ENCODE results near the gene KRTAP1-5.
A peak's percentile ranks its signal among the peaks of the same experiment; 100 is the strongest.
"Not testable (repeated sequence)": the region's sequence is repeated elsewhere in the genome, so short reads cannot be mapped to it uniquely, and the experiment has no call there.

KRTAP1-5 gene, protein sequence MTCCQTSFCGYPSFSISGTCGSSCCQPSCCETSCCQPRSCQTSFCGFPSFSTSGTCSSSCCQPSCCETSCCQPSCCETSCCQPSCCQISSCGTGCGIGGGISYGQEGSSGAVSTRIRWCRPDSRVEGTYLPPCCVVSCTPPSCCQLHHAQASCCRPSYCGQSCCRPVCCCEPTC

DNA sequence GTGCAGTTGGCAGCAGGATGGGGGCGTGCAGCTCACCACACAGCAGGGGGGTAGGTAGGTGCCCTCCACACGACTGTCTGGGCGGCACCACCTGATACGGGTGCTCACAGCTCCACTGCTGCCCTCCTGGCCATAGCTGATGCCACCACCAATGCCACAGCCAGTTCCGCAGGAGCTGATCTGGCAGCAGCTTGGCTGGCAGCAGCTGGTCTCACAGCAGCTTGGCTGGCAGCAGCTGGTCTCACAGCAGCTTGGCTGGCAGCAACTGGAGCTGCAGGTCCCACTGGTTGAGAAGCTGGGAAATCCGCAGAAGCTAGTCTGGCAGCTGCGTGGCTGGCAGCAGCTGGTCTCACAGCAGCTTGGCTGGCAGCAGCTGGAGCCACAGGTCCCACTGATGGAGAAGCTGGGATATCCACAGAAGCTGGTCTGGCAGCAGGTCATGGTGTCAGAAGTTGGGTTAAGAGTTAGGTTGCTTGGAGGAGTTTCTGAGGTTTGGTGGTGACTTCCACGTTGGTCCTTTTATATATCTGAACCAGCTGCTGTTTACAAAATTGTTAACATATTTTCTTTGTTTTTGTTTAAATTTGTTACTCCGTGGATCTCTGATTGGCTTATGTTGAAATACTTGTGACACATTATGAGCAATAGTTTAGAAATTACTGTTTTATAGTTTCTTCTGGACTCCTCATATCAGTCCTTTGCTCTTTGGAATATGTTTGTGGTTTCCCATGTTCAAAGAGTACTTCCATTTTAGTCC, at the start of gene KRTAP1-5:
KRTAP1-5 (minus strand) TSS at position 494 of the 757 bp plus-strand sequence; CDS start at position 441, 53 bp downstream.
- DNase-seq, result no peak

DNA sequence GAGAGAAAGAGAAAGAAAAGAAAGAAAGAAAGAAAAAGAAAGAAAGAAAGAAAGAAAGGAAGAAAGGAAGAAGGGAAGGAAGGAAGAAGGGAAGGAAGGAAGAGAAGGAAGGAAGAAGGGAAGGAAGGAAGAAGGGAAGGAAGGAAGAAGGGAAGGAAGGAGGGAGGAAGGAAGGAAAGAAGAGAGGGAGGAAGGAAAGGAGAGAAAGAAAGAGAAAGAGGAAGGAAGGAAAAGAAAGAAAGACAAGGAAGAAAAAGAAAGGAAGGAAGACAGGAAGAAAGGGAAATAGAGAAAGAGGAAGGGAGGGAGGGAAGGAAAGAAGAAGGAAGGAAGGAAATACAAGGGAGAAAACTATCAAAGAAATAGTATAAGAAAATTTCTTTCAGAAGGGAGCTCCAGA, 49.8 kb upstream of the KRTAP1-5 start:
- DNase-seq, result no peak

DNA sequence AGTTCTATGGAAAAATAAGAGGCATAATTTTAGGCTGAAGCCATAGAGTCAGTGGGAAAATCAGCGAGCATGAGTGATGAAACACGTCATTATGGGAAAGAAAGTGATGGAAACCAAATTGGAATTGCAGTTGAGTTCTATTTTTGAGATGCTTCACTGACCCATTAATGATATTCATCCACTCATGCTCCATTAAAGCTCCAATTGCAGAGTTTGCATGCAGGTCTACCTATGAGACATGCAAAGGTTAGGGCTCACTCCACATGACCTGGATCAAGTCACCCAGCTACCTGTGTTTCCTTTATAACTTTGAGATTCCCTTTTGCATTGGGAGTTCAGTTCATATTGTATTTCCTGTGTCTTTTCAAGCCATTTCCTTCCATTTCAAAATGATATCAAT, 46.7 kb upstream of the KRTAP1-5 start:
- DNase-seq, result no peak

DNA sequence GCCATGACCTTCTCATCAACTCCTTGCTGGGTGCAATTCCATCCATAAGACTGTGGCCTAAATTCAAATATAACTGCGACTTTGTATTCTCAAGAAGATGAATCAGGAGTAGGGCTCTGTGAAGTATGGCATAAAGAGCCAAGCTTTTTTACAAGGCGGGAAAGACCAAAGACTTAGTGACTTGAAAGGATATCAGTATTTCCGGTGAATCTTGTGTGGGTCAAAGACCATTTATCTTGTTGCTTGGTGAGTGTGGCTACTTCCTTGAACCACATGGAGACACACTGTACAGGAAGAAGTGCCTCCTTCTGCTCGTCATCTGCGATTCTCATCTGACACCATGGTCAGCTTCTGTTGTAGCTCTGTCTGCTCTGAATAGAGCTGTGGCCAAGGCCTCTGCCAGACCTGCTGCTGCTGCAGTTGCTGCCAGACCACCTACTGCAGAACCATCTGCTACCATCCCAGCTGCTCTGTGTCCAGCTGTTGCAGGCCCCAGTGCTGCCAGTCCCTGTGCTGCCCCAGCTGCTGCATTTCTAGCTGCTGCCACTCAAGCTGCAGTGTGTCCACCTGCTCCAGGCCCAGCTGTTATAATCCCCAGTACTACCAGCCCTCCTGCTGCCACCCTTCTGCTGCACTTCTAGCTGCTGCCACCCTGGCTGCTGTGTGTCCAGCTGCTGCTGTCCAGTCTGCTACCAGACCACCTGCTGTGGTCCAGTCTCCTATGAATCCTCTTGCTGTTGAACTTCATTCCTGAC, 44.8 kb upstream of the KRTAP1-5 start:
- DNase-seq, result no peak

DNA sequence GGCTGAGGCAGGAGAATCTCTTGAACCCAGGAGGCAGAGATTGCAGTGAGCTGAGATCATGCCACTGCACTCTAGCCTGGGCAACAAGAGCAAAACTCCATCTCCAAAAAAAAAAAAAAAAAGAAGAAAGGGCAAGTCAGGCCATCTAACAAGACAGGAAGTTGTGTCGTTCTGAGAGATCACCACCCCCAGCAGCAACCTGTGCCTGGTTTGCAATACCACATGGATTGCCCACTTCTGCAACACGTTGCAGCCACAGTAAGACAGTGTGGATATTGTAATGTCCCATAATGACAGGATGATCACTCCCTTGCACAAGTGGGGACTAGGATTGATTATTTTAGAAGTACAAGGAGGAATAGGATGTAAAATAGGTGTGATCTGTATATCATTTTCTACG, 42.0 kb upstream of the KRTAP1-5 start:
- DNase-seq, result no peak

DNA sequence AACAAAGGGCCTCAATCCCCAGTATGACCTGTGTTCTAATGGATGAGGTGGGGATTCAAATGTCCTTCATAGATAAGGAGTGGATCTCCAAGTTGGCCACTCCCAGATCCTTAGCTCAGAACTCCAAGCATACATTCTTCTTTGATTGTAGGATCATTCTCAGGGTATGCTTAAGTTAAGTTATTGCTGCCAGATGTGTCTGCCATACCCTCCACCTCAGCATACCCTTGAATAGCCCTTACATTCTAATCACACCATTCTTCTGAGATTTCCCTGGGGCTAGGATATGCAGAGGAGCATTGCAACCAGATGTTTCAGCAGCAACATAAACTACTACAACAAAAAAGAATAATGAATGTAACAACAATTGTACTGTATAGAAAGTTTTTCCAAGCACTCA, 40.3 kb upstream of the KRTAP1-5 start:
- DNase-seq, result no peak

DNA sequence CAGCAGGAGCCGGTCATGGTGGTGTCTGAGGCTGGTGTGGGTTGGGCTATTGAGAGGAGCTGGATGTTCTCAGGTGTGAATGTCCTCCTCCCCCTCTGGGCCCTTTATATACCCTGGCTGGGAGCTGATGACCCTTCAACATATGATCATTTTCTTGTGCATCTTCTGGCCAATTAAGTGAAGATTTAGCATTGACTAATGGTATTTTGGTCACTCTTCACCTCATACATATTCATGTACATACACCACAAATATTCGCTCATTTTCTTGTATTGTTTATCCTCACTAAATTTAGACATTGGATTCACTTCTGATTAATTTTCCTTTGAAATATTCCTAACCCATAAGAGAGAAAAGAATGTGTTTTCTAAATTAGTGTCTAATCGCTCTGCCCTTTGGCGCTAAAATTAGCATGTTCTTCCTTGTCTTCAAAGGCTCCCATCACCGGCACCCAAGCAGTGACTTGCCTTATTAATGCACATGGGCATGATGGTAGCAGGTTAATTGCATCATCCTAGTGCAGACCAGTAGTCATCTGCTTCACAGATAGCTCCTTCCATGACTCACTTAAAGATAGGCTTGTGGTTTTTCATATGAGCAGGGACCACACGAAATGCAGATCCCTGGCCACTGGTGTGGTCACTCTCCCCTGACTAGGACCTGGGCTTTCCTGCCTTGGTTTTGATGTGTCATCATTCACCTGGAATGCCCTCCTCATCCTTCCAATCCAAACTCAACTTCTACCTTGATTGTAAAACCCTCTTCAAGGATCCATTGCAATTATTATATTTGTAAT, 39.0 kb upstream of the KRTAP1-5 start, which contains the start of gene KRTAP2-4:
KRTAP2-4 (minus strand) TSS at position 51 of the 796 bp plus-strand sequence; CDS start at position 17, 34 bp downstream.
- peak; percentile 5 for DNase-seq

DNA sequence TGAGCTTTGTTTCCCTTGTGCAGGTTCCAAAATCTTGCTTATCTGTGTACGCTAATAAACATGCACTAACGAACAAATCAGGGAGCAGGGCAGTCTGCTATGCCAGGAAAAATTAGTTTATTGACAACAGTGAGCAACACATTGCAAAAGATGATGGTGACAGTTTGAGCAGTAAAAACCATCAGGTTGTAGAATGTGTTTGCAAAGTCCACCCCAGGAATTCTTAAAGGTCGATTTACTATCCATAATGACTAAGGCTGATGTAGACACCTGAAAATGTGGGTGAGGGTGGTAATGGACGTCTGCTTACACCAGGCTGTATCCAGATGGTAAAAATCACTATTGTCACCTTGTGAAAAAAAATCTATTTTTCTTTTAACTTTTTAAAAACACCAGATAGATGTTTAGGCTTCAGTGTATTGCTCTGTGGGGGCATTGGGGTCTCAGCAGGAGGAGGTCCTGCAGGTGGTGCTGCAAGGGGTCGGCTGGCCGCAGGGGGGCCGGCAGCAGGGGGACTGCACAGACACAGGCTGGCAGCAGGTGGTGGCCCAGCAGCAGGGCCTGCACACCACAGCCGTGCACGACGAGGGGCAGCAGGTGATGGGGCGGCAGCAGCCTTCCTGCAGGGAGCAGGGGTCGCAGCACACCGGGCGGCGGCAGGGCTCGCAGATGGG, 38.1 kb upstream of the KRTAP1-5 start:
- DNase-seq, result not testable (repeated sequence)

DNA sequence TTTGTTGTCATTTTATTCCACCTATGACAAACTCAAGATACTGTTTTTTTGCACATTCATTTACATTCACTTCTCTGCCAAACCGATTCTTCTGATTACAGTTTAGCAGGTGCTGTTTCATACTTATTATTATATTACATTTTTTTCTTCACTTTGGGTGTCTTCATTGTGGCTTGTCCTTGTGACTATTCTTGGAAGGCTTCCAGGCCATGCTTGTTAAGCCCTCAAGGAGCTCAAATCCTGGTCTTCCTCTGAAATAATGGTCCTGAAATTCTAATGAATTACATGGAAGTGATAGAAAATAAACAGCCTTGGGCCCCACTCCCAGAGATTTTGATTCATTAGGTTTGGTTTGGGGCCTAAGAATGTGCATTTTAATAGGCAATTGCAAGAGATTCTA, 37.3 kb upstream of the KRTAP1-5 start:
- no peak for DNase-seq

DNA sequence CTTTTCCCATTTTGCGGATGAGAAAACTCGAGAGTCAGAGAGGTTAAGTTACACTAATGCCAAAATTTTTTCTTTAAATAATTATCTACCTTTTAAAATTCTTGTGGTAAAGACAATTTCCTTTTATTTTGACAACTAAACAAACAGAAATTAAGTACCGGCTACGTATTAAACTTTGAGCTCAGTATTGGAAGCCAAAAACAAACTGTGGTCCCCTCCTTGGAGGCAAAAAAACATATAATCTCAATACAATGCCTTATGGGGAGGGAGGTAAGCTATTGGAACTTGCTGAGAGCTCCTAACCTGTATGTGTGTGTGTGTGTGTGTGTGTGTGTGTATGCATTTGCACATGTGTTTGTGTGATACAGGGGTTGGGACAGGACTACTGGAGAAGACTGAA, 36.4 kb upstream of the KRTAP1-5 start:
- DNase-seq, result no peak

DNA sequence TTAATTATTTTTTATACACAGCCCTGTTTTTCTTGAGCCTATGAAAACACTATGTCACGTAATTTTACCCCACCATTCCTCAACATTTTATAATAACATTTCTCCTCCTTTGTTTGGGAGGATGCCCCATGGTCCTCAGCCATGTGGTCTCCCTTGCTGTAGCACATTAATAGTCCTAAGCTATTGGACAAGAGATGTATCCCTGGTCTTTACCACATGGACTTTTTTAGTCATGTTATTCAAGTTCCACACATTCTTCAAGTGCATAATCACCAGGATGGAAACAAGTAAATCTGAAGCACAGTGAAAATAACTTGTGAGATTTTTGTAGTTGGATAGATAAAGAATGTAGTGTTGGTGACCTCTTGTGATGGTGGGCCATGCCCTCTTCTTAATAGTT, 35.0 kb upstream of the KRTAP1-5 start:
- no peak for DNase-seq

DNA sequence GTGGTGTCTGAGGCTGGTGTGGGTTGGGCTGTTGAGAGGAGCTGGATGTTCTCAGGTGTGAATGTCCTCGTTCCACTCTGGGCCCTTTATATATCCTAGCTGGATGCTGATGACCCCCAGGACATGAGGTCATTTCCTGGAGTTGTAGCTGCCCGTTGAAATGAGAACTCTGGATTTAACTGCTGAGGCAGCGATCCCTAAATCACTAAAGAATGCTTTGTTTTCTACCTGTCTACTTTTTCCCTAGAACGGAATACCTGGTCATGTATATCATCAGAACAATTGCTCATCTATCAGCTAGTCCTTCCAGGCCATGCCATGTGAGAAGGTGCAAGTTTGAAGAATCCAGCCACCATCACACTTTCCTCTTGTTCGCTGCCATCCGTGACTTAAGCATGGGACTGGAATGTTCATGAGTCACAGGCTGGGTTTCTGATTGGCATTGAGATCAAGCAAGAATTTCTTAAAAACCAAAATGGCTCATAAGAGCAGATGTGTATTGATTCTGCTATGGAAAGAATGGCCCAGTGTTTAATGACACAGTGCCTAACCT, 33.1 kb upstream of the KRTAP1-5 start, which contains the start of gene KRTAP2-3:
KRTAP2-3 (minus strand) TSS at position 63 of the 553 bp plus-strand sequence. CDS start 64 bp downstream, outside the sequence.
- no peak for DNase-seq

DNA sequence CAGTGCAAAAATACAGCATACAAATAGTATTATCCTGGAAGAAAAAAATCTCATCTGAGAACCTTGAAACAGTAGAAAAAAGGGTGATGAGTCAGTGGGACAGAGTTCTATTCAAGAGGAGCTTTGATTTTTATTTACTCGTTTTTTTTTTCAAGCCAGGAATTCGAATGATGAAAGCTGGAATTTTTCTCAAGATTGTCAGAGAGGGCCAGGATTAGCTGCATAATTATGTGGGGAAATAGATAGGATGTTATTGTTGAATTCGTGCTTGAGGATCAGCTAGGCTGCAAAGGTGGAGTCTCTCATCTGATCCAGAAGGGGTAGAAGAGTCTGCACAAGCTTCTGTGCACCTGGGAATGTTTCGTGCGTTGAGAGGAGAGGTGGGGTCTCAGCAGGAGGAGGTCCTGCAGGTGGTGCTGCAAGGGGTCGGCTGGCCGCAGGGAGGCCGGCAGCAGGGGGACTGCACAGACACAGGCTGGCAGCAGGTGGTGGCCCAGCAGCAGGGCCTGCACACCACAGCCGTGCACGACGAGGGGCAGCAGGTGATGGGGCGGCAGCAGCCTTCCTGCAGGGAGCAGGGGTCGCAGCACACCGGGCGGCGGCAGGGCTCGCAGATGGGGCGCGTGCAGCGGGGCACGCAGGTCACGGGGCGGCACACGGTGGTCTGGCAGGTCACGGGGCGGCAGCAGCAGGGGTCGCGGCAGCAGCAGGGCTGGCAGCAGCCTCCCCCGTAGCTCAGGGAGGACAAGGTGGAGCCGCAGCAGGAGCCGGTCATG, 32.5 kb upstream of the KRTAP1-5 start:
- DNase-seq, result not testable (repeated sequence)

DNA sequence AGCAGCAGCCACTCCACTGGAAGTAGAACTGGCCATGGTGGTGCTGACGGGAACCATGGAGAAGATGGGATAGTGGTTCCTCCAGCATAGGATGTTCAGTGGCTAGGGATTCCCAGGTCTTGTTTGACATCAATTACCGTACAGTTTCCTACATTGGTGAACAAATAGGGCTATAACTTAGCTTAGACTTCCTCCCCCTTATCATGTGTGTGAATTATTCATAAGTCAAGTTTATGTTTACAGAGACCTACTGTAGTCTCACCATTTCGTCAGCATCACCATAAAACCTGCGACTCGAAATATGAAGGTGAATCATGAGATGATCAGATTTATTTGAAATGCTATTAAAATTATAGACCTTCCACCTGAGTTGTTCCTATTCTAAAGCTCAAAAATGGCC, 31.7 kb upstream of the KRTAP1-5 start:
- no peak for DNase-seq

DNA sequence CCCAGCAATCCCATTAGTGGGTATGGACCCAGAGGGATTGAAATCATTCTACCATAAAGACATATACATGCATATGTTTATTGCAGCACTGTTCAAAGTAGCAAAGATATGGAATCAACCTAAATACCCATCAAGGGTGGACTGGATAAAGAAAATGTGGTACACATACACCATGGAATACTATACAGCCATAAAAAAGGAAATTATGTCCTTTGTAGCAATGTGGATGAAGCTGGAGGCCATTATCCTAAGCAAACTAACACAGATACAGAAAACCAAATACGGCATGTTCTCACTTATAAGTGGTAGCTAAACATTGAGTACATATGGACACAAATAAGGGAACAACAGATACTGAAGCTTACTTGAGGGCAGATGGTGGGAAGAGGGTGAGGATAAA, 30.5 kb upstream of the KRTAP1-5 start:
- no peak for DNase-seq

DNA sequence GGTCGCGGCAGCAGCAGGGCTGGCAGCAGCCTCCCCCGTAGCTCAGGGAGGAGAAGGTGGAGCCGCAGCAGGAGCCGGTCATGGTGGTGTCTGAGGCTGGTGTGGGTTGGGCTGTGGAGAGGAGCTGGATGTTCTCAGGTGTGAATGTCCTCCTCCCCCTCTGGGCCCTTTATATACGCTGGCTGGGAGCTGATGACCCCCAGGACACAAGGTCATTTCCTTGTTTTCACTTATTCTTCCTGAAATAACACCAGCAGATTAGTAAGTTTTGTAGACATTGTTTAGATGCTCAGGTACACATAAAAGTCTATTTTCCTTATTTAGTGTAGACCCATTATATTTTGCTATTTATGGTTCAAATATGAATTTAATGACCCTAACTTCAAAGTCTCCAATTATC, 28.1 kb upstream of the KRTAP1-5 start, which contains the start of gene KRTAP2-2:
KRTAP2-2 (minus strand) TSS at position 101 of the 400 bp plus-strand sequence; CDS start at position 82, 19 bp downstream.
- not testable (repeated sequence) for DNase-seq

DNA sequence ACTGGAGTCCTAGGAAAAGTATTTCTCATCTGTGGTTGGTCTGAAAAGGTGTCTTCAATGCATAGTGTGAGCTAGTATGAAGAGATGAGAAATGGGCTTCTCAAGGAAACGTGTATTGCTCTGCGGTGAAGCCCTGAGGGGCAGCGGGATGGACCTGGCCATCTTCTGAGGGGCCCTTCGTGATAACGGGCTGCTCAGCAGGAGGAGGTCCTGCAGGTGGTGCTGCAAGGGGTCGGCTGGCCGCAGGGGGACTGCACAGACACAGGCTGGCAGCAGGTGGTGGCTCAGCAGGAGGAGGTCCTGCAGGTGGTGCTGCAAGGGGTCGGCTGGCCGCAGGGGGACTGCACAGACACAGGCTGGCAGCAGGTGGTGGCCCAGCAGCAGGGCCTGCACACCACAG, 27.5 kb upstream of the KRTAP1-5 start:
- not testable (repeated sequence) for DNase-seq

DNA sequence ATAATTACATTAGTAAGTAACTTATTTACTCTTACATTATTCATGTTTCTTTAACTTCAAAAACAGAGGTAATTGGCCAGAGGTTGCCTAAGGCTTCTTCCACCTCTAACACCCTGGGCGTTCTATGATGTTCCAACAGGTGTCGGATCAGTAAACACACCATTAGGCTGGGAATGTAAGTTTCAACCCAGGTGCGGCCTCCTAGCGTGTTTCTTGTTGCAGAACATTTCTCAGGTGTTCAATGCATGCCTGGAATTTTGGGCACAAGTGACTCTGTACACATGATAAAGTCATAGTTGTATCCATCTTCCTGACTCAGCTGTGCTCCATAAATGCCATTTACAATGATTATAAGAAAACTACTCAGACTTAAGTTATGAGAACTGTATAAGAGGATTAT, 27.0 kb upstream of the KRTAP1-5 start:
- DNase-seq, result no peak

DNA sequence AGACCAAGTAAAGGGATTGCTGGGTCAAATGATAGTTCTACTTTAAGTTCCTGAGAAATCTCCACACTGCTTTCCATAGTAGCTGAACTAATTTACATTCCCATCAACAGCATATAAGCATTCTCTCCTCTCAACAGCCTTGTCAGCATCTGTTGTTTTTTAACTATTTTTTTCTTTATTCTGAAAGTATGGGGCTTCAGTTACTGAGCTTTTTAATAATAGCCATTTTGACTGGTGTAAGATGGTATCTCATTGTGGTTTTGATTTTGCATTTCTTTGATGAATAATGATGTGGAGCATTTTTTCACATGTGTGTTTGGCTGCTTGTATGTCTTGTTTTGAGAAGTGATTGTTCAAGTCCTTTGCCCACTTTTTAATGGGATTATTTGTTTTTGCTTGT, 25.6 kb upstream of the KRTAP1-5 start:
- DNase-seq, result no peak

DNA sequence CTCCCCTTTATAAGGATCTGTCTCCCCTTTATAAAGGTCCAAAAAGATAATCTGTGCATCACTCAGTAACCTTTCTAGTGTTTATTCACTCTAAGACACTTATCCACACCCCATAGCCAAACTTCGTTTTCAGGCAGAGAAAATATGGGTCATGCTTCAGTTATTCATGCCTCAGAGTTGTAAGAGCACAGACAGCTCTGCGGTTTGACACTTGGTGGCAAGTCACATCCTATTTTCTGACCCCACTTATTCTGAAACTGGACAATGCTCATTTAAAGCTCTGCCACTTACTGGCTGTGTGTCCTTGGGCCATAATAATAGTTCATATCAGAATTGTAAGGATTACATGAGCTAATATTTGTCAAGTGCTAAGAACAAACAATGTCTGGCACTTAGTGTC, 22.1 kb upstream of the KRTAP1-5 start:
- DNase-seq, result no peak

DNA sequence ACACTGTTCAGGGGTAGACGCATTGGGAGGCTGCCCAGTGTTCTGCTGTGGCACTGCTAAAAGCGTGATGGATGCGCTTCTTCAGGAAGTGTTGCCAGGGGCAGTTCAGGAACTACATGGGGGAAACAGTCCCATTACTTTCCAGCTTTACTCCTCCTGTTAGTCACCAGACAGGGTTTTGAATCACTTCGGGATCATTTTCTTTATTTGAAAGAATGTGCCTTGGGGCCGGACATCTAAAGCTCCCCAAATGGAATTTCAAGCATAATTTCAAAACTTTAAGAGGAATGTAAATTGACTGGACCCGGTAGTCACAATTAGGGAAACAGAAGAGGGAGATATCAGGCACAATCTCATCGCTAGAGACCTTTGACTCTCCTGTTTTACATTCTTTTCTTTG, 21.4 kb upstream of the KRTAP1-5 start:
- no peak for DNase-seq

All from activated CD4-positive, alpha-beta T cell treated with anti-CD3 and anti-CD28 coated beads, Interleukin-10, Interleukin-2, amounts not matched to agents 100 ng/mL and 50 ng/mL, durations not matched to agents 16 hours and 8 hours (primary cell).